DMS 273 (cell line): ENCODE measurements around the gene MIER2.
"Not testable (repeated sequence)": the region's sequence is repeated elsewhere in the genome, so short reads cannot be mapped to it uniquely, and the experiment has no call there.

Experiments used
- DNase-seq: peaks from one replicate; lab custom pipeline; 2025; ENCODE audit not compliant: unreplicated experiment; lab: John Stamatoyannopoulos, UW

The MIER2 gene

GRCh38 chr19:344625-345319, at the start of gene MIER2:
Gene MIER2, minus strand, starts transcription at chr19:344796. Its CDS starts 14 bp downstream, at chr19:344782.
- DNase-seq = peak; percentile 88

- DNase-seq = not testable (repeated sequence)
These were observed 49.0 kb upstream of the MIER2 start for GRCh38 chr19:393560-393959.

GRCh38 chr19:392375-392970, 47.9 kb upstream of the MIER2 start:
- no peak for DNase-seq

GRCh38 chr19:391726-392374, 47.3 kb upstream of the MIER2 start:
- no peak for DNase-seq

- no peak for DNase-seq
These were observed 46.6 kb upstream of the MIER2 start for GRCh38 chr19:391207-391557.

- DNase-seq = no peak
These were observed 46.0 kb upstream of the MIER2 start for GRCh38 chr19:390386-391206.

GRCh38 chr19:389935-390289, 45.3 kb upstream of the MIER2 start:
- DNase-seq = no peak

GRCh38 chr19:389255-389934, 44.8 kb upstream of the MIER2 start:
- DNase-seq = no peak

GRCh38 chr19:388691-389090, 44.1 kb upstream of the MIER2 start:
- no peak for DNase-seq

- no peak for DNase-seq
These were observed 43.2 kb upstream of the MIER2 start for GRCh38 chr19:387777-388176.

- not testable (repeated sequence) for DNase-seq
These were observed 42.2 kb upstream of the MIER2 start for GRCh38 chr19:386632-387301.

- not testable (repeated sequence) for DNase-seq
These were observed 41.6 kb upstream of the MIER2 start for GRCh38 chr19:386189-386588.

GRCh38 chr19:384799-385169, 40.2 kb upstream of the MIER2 start:
- DNase-seq = peak; percentile 42

- no peak for DNase-seq
These were observed 39.6 kb upstream of the MIER2 start for GRCh38 chr19:383922-384798.

- no peak for DNase-seq
These were observed 38.4 kb upstream of the MIER2 start for GRCh38 chr19:383040-383439.

GRCh38 chr19:382578-382977, 38.0 kb upstream of the MIER2 start:
- peak; percentile 87 for DNase-seq

GRCh38 chr19:381901-382300, 37.3 kb upstream of the MIER2 start:
- peak; percentile 76 for DNase-seq

- DNase-seq = not testable (repeated sequence)
These were observed 36.1 kb upstream of the MIER2 start for GRCh38 chr19:380618-381219.

GRCh38 chr19:379796-380195, 35.2 kb upstream of the MIER2 start:
- no peak for DNase-seq
